ENCODE results near the gene ACBD6.

Gene ACBD6

GRCh38 chr1:180270530-180271271 is 231.7 kb downstream of the ACBD6 start:
- DNase-seq (ENCODE audit: low spot score) = peak; percentile 36

- DNase-seq (ENCODE audit: low spot score) = peak; percentile 70
Observed at GRCh38 chr1:180269645-180270529, 232.5 kb downstream of the ACBD6 start.

GRCh38 chr1:180268556-180269075 is 233.8 kb downstream of the ACBD6 start:
- no peak for DNase-seq (ENCODE audit: low spot score)

GRCh38 chr1:180267761-180268555 is 234.4 kb downstream of the ACBD6 start:
- DNase-seq (ENCODE audit: low spot score) = no peak

GRCh38 chr1:180267211-180267561 is 235.2 kb downstream of the ACBD6 start:
- no peak for DNase-seq (ENCODE audit: low spot score)

- DNase-seq (ENCODE audit: low spot score) = peak; percentile 23
Observed at GRCh38 chr1:180266275-180267210, 235.8 kb downstream of the ACBD6 start.

- DNase-seq (ENCODE audit: low spot score) = no peak
Observed at GRCh38 chr1:180265871-180266270, 236.5 kb downstream of the ACBD6 start.

GRCh38 chr1:180265201-180265600 is 237.2 kb downstream of the ACBD6 start:
- no peak for DNase-seq (ENCODE audit: low spot score)

GRCh38 chr1:180264595-180264994 is 237.8 kb downstream of the ACBD6 start:
- no peak for DNase-seq (ENCODE audit: low spot score)

GRCh38 chr1:180262628-180263488 is 239.5 kb downstream of the ACBD6 start:
- no peak for DNase-seq (ENCODE audit: low spot score)

- DNase-seq (ENCODE audit: low spot score) = no peak
Observed at GRCh38 chr1:180261524-180262155, 240.7 kb downstream of the ACBD6 start.

GRCh38 chr1:180261030-180261429 is 241.3 kb downstream of the ACBD6 start:
- DNase-seq (ENCODE audit: low spot score) = no peak

GRCh38 chr1:180260541-180260940 is 241.8 kb downstream of the ACBD6 start:
- no peak for DNase-seq (ENCODE audit: low spot score)

- DNase-seq (ENCODE audit: low spot score) = no peak
Observed at GRCh38 chr1:180259431-180260338, 242.7 kb downstream of the ACBD6 start.

- DNase-seq (ENCODE audit: low spot score) = no peak
Observed at GRCh38 chr1:180258935-180259334, 243.4 kb downstream of the ACBD6 start.

- DNase-seq (ENCODE audit: low spot score) = no peak
Observed at GRCh38 chr1:180258290-180258689, 244.1 kb downstream of the ACBD6 start.

GRCh38 chr1:180257486-180257885 is 244.9 kb downstream of the ACBD6 start:
- DNase-seq (ENCODE audit: low spot score) = no peak

- DNase-seq (ENCODE audit: low spot score) = no peak
Observed at GRCh38 chr1:180257028-180257386, 245.4 kb downstream of the ACBD6 start.

Data from D341Med (cell line).